ENCODE data around the gene LHFPL3. TPM values are rescaled to one million over a fixed set of nuclear protein-coding genes. Genes with fewer than 3 reads are reported as not detected.

Gene LHFPL3
- total RNA-seq, 1 experiment from 2014 or later, result not detected

DNA sequence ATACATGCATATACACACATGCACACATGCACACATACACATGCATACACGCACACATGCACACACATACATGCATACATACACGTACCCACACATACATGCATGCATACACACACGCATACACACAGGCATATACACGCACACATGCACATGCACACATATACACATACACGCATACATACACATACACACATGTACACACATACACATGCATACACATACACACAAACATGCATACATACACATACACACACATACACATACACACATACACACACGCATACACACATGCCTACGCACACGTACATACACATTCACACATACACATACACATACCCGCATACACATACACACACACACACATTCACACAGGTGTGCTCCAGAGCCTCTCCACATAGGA, 604.6 kb downstream of the LHFPL3 start:
- POLR2A ChIA-PET (ENCODE audit: unreplicated experiment), result no interaction called here

DNA sequence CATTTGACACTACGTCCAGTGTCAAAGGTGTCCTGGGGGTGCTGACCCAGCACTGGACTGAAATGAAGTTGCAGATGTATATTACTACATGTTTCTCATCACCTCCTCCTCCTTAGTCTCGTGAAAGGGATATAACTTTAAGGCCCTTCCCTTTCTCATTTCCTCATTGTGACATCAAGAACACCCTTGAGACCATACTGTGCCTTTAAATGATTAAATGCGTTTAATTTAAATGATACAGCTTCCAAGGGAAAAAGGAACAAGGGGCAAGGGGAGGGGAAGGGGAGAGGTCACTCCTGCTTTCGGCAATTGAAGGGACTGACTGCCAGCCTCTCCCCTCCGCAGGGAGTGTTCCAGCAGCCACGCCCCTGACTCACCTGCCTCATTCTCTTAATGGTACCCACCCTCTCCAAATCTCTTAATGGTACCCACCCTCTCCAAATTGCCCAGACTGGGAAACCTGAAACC, 605.2 kb downstream of the LHFPL3 start:
- no peak for TF ChIP-seq EZH2 (IDR thresholded peaks at IDR 0.05; ENCODE audit: low read depth)
- TF ChIP-seq, protein P1, sequence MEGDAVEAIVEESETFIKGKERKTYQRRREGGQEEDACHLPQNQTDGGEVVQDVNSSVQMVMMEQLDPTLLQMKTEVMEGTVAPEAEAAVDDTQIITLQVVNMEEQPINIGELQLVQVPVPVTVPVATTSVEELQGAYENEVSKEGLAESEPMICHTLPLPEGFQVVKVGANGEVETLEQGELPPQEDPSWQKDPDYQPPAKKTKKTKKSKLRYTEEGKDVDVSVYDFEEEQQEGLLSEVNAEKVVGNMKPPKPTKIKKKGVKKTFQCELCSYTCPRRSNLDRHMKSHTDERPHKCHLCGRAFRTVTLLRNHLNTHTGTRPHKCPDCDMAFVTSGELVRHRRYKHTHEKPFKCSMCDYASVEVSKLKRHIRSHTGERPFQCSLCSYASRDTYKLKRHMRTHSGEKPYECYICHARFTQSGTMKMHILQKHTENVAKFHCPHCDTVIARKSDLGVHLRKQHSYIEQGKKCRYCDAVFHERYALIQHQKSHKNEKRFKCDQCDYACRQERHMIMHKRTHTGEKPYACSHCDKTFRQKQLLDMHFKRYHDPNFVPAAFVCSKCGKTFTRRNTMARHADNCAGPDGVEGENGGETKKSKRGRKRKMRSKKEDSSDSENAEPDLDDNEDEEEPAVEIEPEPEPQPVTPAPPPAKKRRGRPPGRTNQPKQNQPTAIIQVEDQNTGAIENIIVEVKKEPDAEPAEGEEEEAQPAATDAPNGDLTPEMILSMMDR (conservative IDR thresholded peaks at IDR 0.05), result no peak
- Histone ChIP-seq H3K9me3 (ENCODE audit: insufficient read depth, low read depth) (no peaks in the 10 kb centered on the region), H3K4me1 (replicated peaks; ENCODE audit: insufficient read depth) (no peaks in the 10 kb centered on the region), H3K79me2 (ENCODE audit: low read depth) (no peaks in the 10 kb centered on the region), H3K4me3 (no peak overlapping the region), H3K36me3 (ENCODE audit: low read depth) (no peaks in the 10 kb centered on the region), H4K20me1 (ENCODE audit: insufficient read depth) (no peaks in the 10 kb centered on the region), H2AFZ (no peak overlapping the region), H3K27ac (no peak overlapping the region), H3K4me2 (no peak overlapping the region), H3K9me2 (ENCODE audit: insufficient read depth) (no peaks in the 10 kb centered on the region), H3F3A (ENCODE audit: insufficient read depth, low read depth) (no peaks in the 10 kb centered on the region), H3K27me3 (ENCODE audit: insufficient read depth, low read depth) (no peaks in the 10 kb centered on the region)
- intact Hi-C loops (cut with micrococcal nuclease; ENCODE audit: unreplicated experiment), result no loop called here
- CTCF ChIA-PET, result no interaction called here
- no peak for DNase-seq
- BruUV-seq (replicated peaks), result no TSS peak
- POLR2A ChIA-PET (ENCODE audit: unreplicated experiment), result no interaction called here

More for the DNA sequence above, 604.6 kb downstream of the LHFPL3 start:
- H3K4me2 ChIP-seq, result no peak overlapping the region
- no peaks in the 10 kb centered on the region for H3K4me1 ChIP-seq (replicated peaks; ENCODE audit: insufficient read depth)
- no peak for TF ChIP-seq EZH2 (IDR thresholded peaks at IDR 0.05; ENCODE audit: low read depth)
- TF ChIP-seq, protein P1 (conservative IDR thresholded peaks at IDR 0.05), result no peak
- no peaks in the 10 kb centered on the region for H3K9me2 ChIP-seq (ENCODE audit: insufficient read depth)
- no peaks in the 10 kb centered on the region for H3K9me3 ChIP-seq (ENCODE audit: insufficient read depth, low read depth)
- no peak overlapping the region for H3K4me3 ChIP-seq
- no peak overlapping the region for H3K27ac ChIP-seq
- no TSS peak for BruUV-seq (replicated peaks)
- no peaks in the 10 kb centered on the region for H3K79me2 ChIP-seq (ENCODE audit: low read depth)
- no peaks in the 10 kb centered on the region for H4K20me1 ChIP-seq (ENCODE audit: insufficient read depth)
- intact Hi-C loops (cut with micrococcal nuclease; ENCODE audit: unreplicated experiment), result no loop called here
- no peak overlapping the region for H2AFZ ChIP-seq
- CTCF ChIA-PET, result no interaction called here
- no peaks in the 10 kb centered on the region for H3K36me3 ChIP-seq (ENCODE audit: low read depth)
- DNase-seq, result no peak
- no peaks in the 10 kb centered on the region for H3F3A ChIP-seq (ENCODE audit: insufficient read depth, low read depth)
- H3K27me3 ChIP-seq (ENCODE audit: insufficient read depth, low read depth), result no peaks in the 10 kb centered on the region

DNA sequence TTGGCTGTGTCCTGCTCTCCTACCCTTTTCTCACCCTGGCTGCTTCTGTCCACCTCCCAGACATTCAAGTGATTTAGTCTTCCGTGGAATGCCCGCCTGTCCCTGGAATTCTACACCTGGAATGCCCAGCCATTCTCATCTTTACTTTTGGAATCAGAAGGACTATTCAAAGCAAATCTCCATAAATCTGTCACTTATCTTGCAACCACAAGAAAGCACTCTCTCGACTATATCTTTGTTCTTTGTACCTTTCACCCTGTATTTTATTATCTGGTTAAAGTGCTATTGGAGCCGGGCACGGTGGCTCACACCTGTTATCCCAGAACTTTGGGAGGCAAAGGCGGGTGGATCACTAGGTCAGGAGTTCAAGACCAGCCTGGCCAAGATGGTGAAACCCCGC, 606.3 kb downstream of the LHFPL3 start:
- Histone ChIP-seq H3K9me3 (ENCODE audit: insufficient read depth, low read depth) (no peaks in the 10 kb centered on the region), H3K4me2 (no peak overlapping the region), H3K27ac (no peak overlapping the region), H3F3A (ENCODE audit: insufficient read depth, low read depth) (no peaks in the 10 kb centered on the region), H3K4me3 (no peak overlapping the region), H3K9me2 (ENCODE audit: insufficient read depth) (no peaks in the 10 kb centered on the region), H3K27me3 (ENCODE audit: insufficient read depth, low read depth) (no peaks in the 10 kb centered on the region), H3K36me3 (ENCODE audit: low read depth) (no peaks in the 10 kb centered on the region), H4K20me1 (ENCODE audit: insufficient read depth) (no peaks in the 10 kb centered on the region), H2AFZ (no peak overlapping the region), H3K79me2 (ENCODE audit: low read depth) (no peaks in the 10 kb centered on the region), H3K4me1 (replicated peaks; ENCODE audit: insufficient read depth) (no peaks in the 10 kb centered on the region)
- no peak for TF ChIP-seq EZH2 (IDR thresholded peaks at IDR 0.05; ENCODE audit: low read depth)
- TF ChIP-seq, protein P1 (conservative IDR thresholded peaks at IDR 0.05), result no peak
- ChIA-PET CTCF (interaction anchor here (0.6 kb wide), 1 partner anchor 16 kb away, joined by 3 read pairs; no protein-coding TSS in a partner anchor), POLR2A (ENCODE audit: unreplicated experiment) (no interaction called here)
- no peak for DNase-seq
- intact Hi-C loops (cut with micrococcal nuclease; ENCODE audit: unreplicated experiment), result no loop called here
- no TSS peak for BruUV-seq (replicated peaks)
